ENCODE data around the gene CNDP1. TPM values are rescaled to one million over a fixed set of nuclear protein-coding genes. Genes with fewer than 3 reads are reported as not detected.

CNDP1 gene
- total RNA-seq, 1 donor: not detected

GRCh38 chr18:74567822-74568221 is 33.5 kb downstream of the CNDP1 start:
- no peak overlapping the region for H3K4me3 ChIP-seq (ENCODE audit: low read depth, low read length)
- no peak for DNase-seq (ENCODE audit: low read depth)
- TF ChIP-seq CTCF (IDR thresholded peaks at IDR 0.05; ENCODE audit: insufficient read depth, low read depth, low read length): no peak

- TF ChIP-seq CTCF (IDR thresholded peaks at IDR 0.05; ENCODE audit: insufficient read depth, low read depth, low read length): no peak
- DNase-seq (ENCODE audit: low read depth): no peak
- H3K4me3 ChIP-seq (ENCODE audit: low read depth, low read length): no peak overlapping the region
These were observed 35.1 kb downstream of the CNDP1 start for GRCh38 chr18:74569401-74569800.

- H3K4me3 ChIP-seq (ENCODE audit: low read depth, low read length): no peak overlapping the region
- TF ChIP-seq CTCF (IDR thresholded peaks at IDR 0.05; ENCODE audit: insufficient read depth, low read depth, low read length): no peak
- DNase-seq (ENCODE audit: low read depth): no peak
These were observed 36.0 kb downstream of the CNDP1 start for GRCh38 chr18:74570266-74570665.

GRCh38 chr18:74571895-74572680 is 37.8 kb downstream of the CNDP1 start:
- TF ChIP-seq CTCF (IDR thresholded peaks at IDR 0.05; ENCODE audit: insufficient read depth, low read depth, low read length): no peak

DNA sequence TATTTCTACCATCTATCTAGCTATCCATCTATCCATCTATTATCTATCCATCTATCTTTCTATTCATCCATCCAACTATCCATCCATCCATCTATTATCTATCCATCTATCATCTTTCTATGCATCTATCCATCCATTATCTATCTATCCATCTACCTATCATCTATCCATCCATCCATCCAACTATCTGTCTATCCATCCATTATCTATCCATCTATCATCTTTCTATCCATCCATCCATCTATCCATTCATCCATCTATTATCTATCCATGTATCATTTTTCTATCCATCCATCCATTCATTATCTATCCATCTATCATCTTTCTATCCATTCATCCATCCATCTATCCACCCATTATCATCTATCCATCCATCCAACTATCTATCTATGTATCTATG is 38.8 kb downstream of the CNDP1 start:
- no peak for DNase-seq (ENCODE audit: low read depth)
- no peak for TF ChIP-seq CTCF (IDR thresholded peaks at IDR 0.05; ENCODE audit: insufficient read depth, low read depth, low read length)
- no peak overlapping the region for H3K4me3 ChIP-seq (ENCODE audit: low read depth, low read length)

More at GRCh38 chr18:74571895-74572680, 37.8 kb downstream of the CNDP1 start:
- no peak overlapping the region for H3K4me3 ChIP-seq (ENCODE audit: low read depth, low read length)
- DNase-seq (ENCODE audit: low read depth): no peak

DNA sequence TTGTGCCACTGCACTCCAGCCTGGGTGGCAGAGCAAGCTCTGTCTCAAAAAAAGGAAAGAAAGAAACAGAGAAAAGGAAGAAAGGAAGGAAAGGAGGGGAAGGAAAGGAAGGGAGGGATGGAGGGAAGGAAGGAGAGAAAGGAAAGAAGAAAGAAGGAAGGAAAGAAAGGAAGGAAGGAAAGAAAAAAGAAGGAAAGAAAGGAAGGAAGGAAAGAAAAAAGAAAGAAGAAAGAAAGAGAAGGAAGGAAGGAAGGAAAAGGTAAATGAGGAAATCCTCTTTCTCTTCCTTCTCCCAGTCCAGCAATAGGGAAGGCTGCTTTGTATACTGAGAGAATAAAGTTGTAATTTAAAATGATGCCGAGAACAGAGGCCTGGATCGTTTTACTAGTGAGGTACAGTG is 40.6 kb downstream of the CNDP1 start:
- H3K4me3 ChIP-seq (ENCODE audit: low read depth, low read length): no peak overlapping the region
- TF ChIP-seq CTCF (IDR thresholded peaks at IDR 0.05; ENCODE audit: insufficient read depth, low read depth, low read length): no peak

GRCh38 chr18:74577019-74577418 is 42.7 kb downstream of the CNDP1 start:
- no peak for DNase-seq (ENCODE audit: low read depth)
- TF ChIP-seq CTCF (IDR thresholded peaks at IDR 0.05; ENCODE audit: insufficient read depth, low read depth, low read length): no peak
- H3K4me3 ChIP-seq (ENCODE audit: low read depth, low read length): no peak overlapping the region

More for the DNA sequence above, 40.6 kb downstream of the CNDP1 start:
- no peak for DNase-seq (ENCODE audit: low read depth)

Data from fibroblast of villous mesenchyme (primary cell).